ENCODE measurements around the gene CR1. TPM values are rescaled to one million over a fixed set of nuclear protein-coding genes. Genes with fewer than 3 reads are reported as not detected.
A peak's percentile ranks its signal among the peaks of the same experiment; 100 is the strongest.

Gene CR1
- total and polyA plus RNA-seq, 9 of the 15 experiments (the other 6 are each of a cell fraction or from before 2014, with no cell fraction given) = 0.07 to 0.47 (median 0.18) TPM

- TF ChIP-seq CLOCK (CRISPR knock-in tag; IDR thresholded peaks at IDR 0.05; ENCODE audit: borderline replicate concordance) = no peak
- no peak for TF ChIP-seq RFX1 (IDR thresholded peaks at IDR 0.05)
- no peak for TF ChIP-seq RNF2 (IDR thresholded peaks at IDR 0.05)
- no peak for TF ChIP-seq SMAD4 (CRISPR knock-in tag; conservative IDR thresholded peaks at IDR 0.05)
- no peak for TF ChIP-seq SIN3B (IDR thresholded peaks at IDR 0.05; ENCODE audit: low read depth)
- no peak for TF ChIP-seq MTA1 (IDR thresholded peaks at IDR 0.05; ENCODE audit: borderline replicate concordance)
- TF ChIP-seq TCF7L2 (IDR thresholded peaks at IDR 0.05; ENCODE audit: low read depth, low read length) = no peak
- no peak for TF ChIP-seq PBX2 (CRISPR knock-in tag; IDR thresholded peaks at IDR 0.05; ENCODE audit: low read depth)
- TF ChIP-seq PBX2 (tag; conservative IDR thresholded peaks at IDR 0.05; ENCODE audit: low read depth) = 0 out of 2 replicates have a peak, but pooled peaks have one; percentile 31
- TF ChIP-seq DMBX1 (CRISPR knock-in tag; IDR thresholded peaks at IDR 0.05; ENCODE audit: borderline replicate concordance) = no peak
- TF ChIP-seq ZNF354B (CRISPR knock-in tag; IDR thresholded peaks at IDR 0.05) = no peak
- TF ChIP-seq BHLHE40 (IDR thresholded peaks at IDR 0.05; ENCODE audit: low read length) = no peak
- no peak for TF ChIP-seq ZFP30 (CRISPR knock-in tag; IDR thresholded peaks at IDR 0.05; ENCODE audit: borderline replicate concordance)
- peak; percentile 67 for TF ChIP-seq CBFA2T3 (IDR thresholded peaks at IDR 0.05)
- no peak for TF ChIP-seq KAT7 (CRISPR knock-in tag; IDR thresholded peaks at IDR 0.05; ENCODE audit: borderline replicate concordance)
- no peak for TF ChIP-seq ETV6 (IDR thresholded peaks at IDR 0.05; ENCODE audit: borderline replicate concordance in 1 of 2, low read depth in 2 of 2, low read length in 1 of 2)
- no peak for TF ChIP-seq ETV6 (CRISPR knock-in tag; IDR thresholded peaks at IDR 0.05; ENCODE audit: borderline replicate concordance)
- TF ChIP-seq MEF2D (tag; conservative IDR thresholded peaks at IDR 0.05; ENCODE audit: low read depth) = no peak
- no peak; the same call in 1 of the 2 replicates for TF ChIP-seq MBD2 (IDR thresholded peaks at IDR 0.05; ENCODE audit: borderline replicate concordance, low read depth)
- TF ChIP-seq LEF1 (IDR thresholded peaks at IDR 0.05) = no peak
- TF ChIP-seq JUN (IDR thresholded peaks at IDR 0.05; ENCODE audit: borderline replicate concordance, low read depth, low read length) = no peak
- TF ChIP-seq JUN (CRISPR knock-in tag; IDR thresholded peaks at IDR 0.05; ENCODE audit: borderline replicate concordance) = no peak
- TF ChIP-seq RNF219 (CRISPR knock-in tag; IDR thresholded peaks at IDR 0.05) = no peak
- no peak for TF ChIP-seq FOS (IDR thresholded peaks at IDR 0.05; ENCODE audit: extremely low read depth, insufficient read length)
- TF ChIP-seq XRCC5 (IDR thresholded peaks at IDR 0.05; ENCODE audit: low read depth, low read length) = no peak
Observed at GRCh38 chr1:207500306-207500705, 4.3 kb downstream of the CR1 start (continued).
